ENCODE results near the gene KDM4C. TPM values are rescaled to one million over a fixed set of nuclear protein-coding genes. Genes with fewer than 3 reads are reported as not detected.

KDM4C gene
- polyA plus RNA-seq, 2 of the 4 experiments (the other 2 are of a cell fraction): 9.6 to 15.6 TPM

- Histone ChIP-seq H3K4me3 (no peak overlapping the region), H3K9me3 (no peaks in the 10 kb centered on the region), H3K4me2 (no peak overlapping the region), H3K4me1 (no peaks in the 10 kb centered on the region), H3K27ac (no peak overlapping the region)
- FAIRE-seq: no peak
- WGBS (ENCODE audit: missing lambda C conversion rate): 98% methylated on average over 1 of the region's 1 CpG
- ATAC-seq: no peak
- ChIA-PET POLR2A (no interaction called here), CTCF (no interaction called here)
- TF ChIP-seq BCL3 (IDR thresholded peaks at IDR 0.05) (no peak), RCOR1 (IDR thresholded peaks at IDR 0.05; ENCODE audit: low read depth, low read length) (no peak), ESRRA (IDR thresholded peaks at IDR 0.05; ENCODE audit: borderline replicate concordance, low read length) (no peak), TFCP2L1 (CRISPR knock-in tag; IDR thresholded peaks at IDR 0.05) (no peak), RNF2 (IDR thresholded peaks at IDR 0.05; ENCODE audit: borderline replicate concordance, low read depth) (no peak), FOSL2 (IDR thresholded peaks at IDR 0.05) (no peak), FOSL2 (CRISPR knock-in tag; IDR thresholded peaks at IDR 0.05) (no peak), ZC3H11A (IDR thresholded peaks at IDR 0.05) (no peak), PBX3 (IDR thresholded peaks at IDR 0.05) (no peak), E2F6 (IDR thresholded peaks at IDR 0.05; ENCODE audit: borderline replicate concordance, low read depth) (no peak), ZSCAN20 (CRISPR knock-in tag; IDR thresholded peaks at IDR 0.05) (no peak), CHD4 (IDR thresholded peaks at IDR 0.05; ENCODE audit: borderline replicate concordance) (no peak), SREBF2 (IDR thresholded peaks at IDR 0.05) (no peak), BHLHE40 (IDR thresholded peaks at IDR 0.05; ENCODE audit: low read depth, low read length) (no peak), KDM1A (IDR thresholded peaks at IDR 0.05; ENCODE audit: low read depth) (no peak), HOXA7 (CRISPR knock-in tag; IDR thresholded peaks at IDR 0.05) (no peak), MAZ (IDR thresholded peaks at IDR 0.05; ENCODE audit: borderline replicate concordance, low read depth, low read length) (no peak), USF2 (IDR thresholded peaks at IDR 0.05) (no peak), EP300 (IDR thresholded peaks at IDR 0.05) (no peak), ZFP36 (IDR thresholded peaks at IDR 0.05; ENCODE audit: borderline replicate concordance, partially characterized antibody) (no peak), HEYL (CRISPR knock-in tag; IDR thresholded peaks at IDR 0.05) (no peak)
- no peak for DNase-seq (ENCODE audit: low read depth in 1 of 2, low spot score in 1 of 2)
These were observed 251.3 kb downstream of the KDM4C start for GRCh38 chr9:7009065-7009464.

GRCh38 chr9:7011395-7012067 is 253.8 kb downstream of the KDM4C start:
- POLR2A ChIA-PET: no interaction called here

More at GRCh38 chr9:7011395-7012067, 253.8 kb downstream of the KDM4C start:
- Histone ChIP-seq H3K4me3 (no peak overlapping the region), H3K27ac (no peak overlapping the region), H3K4me2 (no peak overlapping the region), H3K4me1 (no peaks in the 10 kb centered on the region), H3K9me3 (no peaks in the 10 kb centered on the region)
- CTCF ChIA-PET: interaction anchor here (0.6 to 0.9 kb wide), 2 partner anchors 14 to 210 kb away, joined by 3 read pairs; no protein-coding TSS in a partner anchor
- FAIRE-seq (no peak), DNase-seq (ENCODE audit: low read depth in 1 of 2, low spot score in 1 of 2) (no peak), ATAC-seq (no peak)
- TF ChIP-seq ELK1 (IDR thresholded peaks at IDR 0.05; ENCODE audit: low read depth, low read length) (no peak), ZFP36 (IDR thresholded peaks at IDR 0.05; ENCODE audit: borderline replicate concordance, partially characterized antibody) (no peak), BHLHE40 (IDR thresholded peaks at IDR 0.05; ENCODE audit: low read depth, low read length) (no peak), POLR2A (IDR thresholded peaks at IDR 0.05; ENCODE audit: low read length) (no peak), HDAC2 (IDR thresholded peaks at IDR 0.05) (no peak), ESRRA (IDR thresholded peaks at IDR 0.05; ENCODE audit: borderline replicate concordance, low read length) (no peak), RARB (CRISPR knock-in tag; IDR thresholded peaks at IDR 0.05) (no peak), HEYL (CRISPR knock-in tag; IDR thresholded peaks at IDR 0.05) (no peak), SREBF2 (IDR thresholded peaks at IDR 0.05) (no peak), BCL3 (IDR thresholded peaks at IDR 0.05) (no peak), HMGXB4 (CRISPR knock-in tag; IDR thresholded peaks at IDR 0.05; ENCODE audit: borderline replicate concordance) (no peak), E2F6 (IDR thresholded peaks at IDR 0.05; ENCODE audit: borderline replicate concordance, low read depth) (no peak), CEBPB (IDR thresholded peaks at IDR 0.05) (no peak), TP53 (CRISPR knock-in tag; IDR thresholded peaks at IDR 0.05) (no peak)
- WGBS (ENCODE audit: missing lambda C conversion rate): 90% methylated on average over 8 of the region's 8 CpGs

Data from A549 (cell line).